Astrocyte (in vitro differentiated cells and primary cell): ENCODE data around the gene AFF3. TPM values are rescaled to one million over a fixed set of nuclear protein-coding genes. Genes with fewer than 3 reads are reported as not detected.

Source experiments
- DNase-seq: peaks from one replicate; pipeline ENCODE4 v3.0.0-alpha.2; 2010; ENCODE audit warnings: low read depth
- FAIRE-seq: peaks from 2 replicates; lab custom pipeline; 2011; peaks lifted over from hg19 to GRCh38; lab: Jason Lieb, UNC
- H2AFZ ChIP-seq: 2 replicates; pipeline ENCODE4 v1.6.0; 2012; ENCODE audit warnings: low read depth, low read length, inconsistent platforms
- H3K27ac ChIP-seq: 2 replicates; pipeline ENCODE4 v1.5.1; 2011; ENCODE audit warnings: low read depth, low read length, inconsistent platforms
- H3K27me3 ChIP-seq: 2 replicates; pipeline ENCODE4 v1.6.0; 2011; ENCODE audit warnings: low read length, inconsistent platforms; ENCODE audit not compliant: insufficient read depth
- H3K36me3 ChIP-seq: 2 replicates; pipeline ENCODE4 v1.5.1; 2011; ENCODE audit warnings: low read length, inconsistent platforms; ENCODE audit not compliant: insufficient read depth
- H3K4me1 ChIP-seq: 2 replicates; pipeline ENCODE4 v1.5.1; 2011; ENCODE audit warnings: low read length, inconsistent platforms; ENCODE audit not compliant: insufficient read depth
- H3K4me2 ChIP-seq: 2 replicates; pipeline ENCODE4 v1.6.0; 2012; ENCODE audit warnings: low read length, inconsistent platforms
- H3K4me3 ChIP-seq: 2 replicates; pipeline ENCODE4 v1.5.1; 2011; ENCODE audit warnings: low read depth, mild to moderate bottlenecking, low read length, inconsistent platforms; ENCODE audit not compliant: insufficient read depth
- H3K79me2 ChIP-seq: 2 replicates; pipeline ENCODE4 v1.6.0; 2012; ENCODE audit warnings: mild to moderate bottlenecking, low read length, inconsistent platforms; ENCODE audit not compliant: insufficient read depth
- H3K9ac ChIP-seq: 2 replicates; pipeline ENCODE4 v1.6.0; 2012; ENCODE audit warnings: mild to moderate bottlenecking, low read length, inconsistent platforms
- H3K9me3 ChIP-seq: 2 replicates; pipeline ENCODE4 v1.5.1; 2012; ENCODE audit warnings: low read depth, mild to moderate bottlenecking, low read length, inconsistent platforms; ENCODE audit not compliant: insufficient read depth
- H4K20me1 ChIP-seq: 2 replicates; pipeline ENCODE4 v1.6.0; 2012; ENCODE audit warnings: low read length, inconsistent platforms; ENCODE audit not compliant: insufficient read depth
- H3K27ac Mint-ChIP-seq: one replicate; pipeline ENCODE4 v1.8.0; 2021; ENCODE audit warnings: mild to moderate bottlenecking, mixed read lengths; ENCODE audit not compliant: unreplicated experiment
- H3K27me3 Mint-ChIP-seq: one replicate; pipeline ENCODE4 v1.8.0; 2021; ENCODE audit warnings: low read depth, mixed read lengths; ENCODE audit not compliant: unreplicated experiment
- H3K36me3 Mint-ChIP-seq: one replicate; pipeline ENCODE4 v1.8.0; 2021; ENCODE audit warnings: low read depth, mixed read lengths; ENCODE audit not compliant: unreplicated experiment
- H3K4me1 Mint-ChIP-seq: one replicate; pipeline ENCODE4 v1.8.0; 2021; ENCODE audit warnings: low read depth, mixed read lengths; ENCODE audit not compliant: unreplicated experiment
- H3K4me3 Mint-ChIP-seq: one replicate; pipeline ENCODE4 v1.8.0; 2021; ENCODE audit warnings: mild to moderate bottlenecking, moderate library complexity, mixed read lengths; ENCODE audit not compliant: unreplicated experiment
- H3K9me3 Mint-ChIP-seq: one replicate; pipeline ENCODE4 v1.8.0; 2021; ENCODE audit warnings: mild to moderate bottlenecking, mixed read lengths; ENCODE audit not compliant: unreplicated experiment
- EZH2 ChIP-seq: IDR thresholded peaks from 2 replicates; pipeline ENCODE4 v1.6.1; 2012; ENCODE audit warnings: mild to moderate bottlenecking, low read length, inconsistent platforms; ENCODE audit not compliant: insufficient read depth
- total RNA-seq: library from RNA; stranded (reverse); gene quantifications from 2 replicates; pipeline ENCODE4 v1.2.1, GENCODE V29; 2021
- TF ChIP-seq, protein P1 (sequence below): IDR thresholded peaks from 2 replicates; pipeline ENCODE4 v1.5.1; 2011; ENCODE audit warnings: low read depth, mild to moderate bottlenecking, inconsistent platforms, low read length, moderate library complexity; ENCODE audit not compliant: insufficient read depth

AFF3 gene
- total RNA-seq, 1 donor from 2014 or later: 14.7 TPM

GRCh38 chr2:99714349-99714748 is 428.0 kb downstream of the AFF3 start:
- Mint-ChIP-seq H3K36me3 (peaks cover 3% of the 10 kb centered on the region), H3K4me1 (peaks cover 8% of the 10 kb centered on the region), H3K9me3 (no peaks in the 10 kb centered on the region), H3K4me3 (no peak overlapping the region), H3K27me3 (no peaks in the 10 kb centered on the region), H3K27ac (no peak overlapping the region)
- H3K9me3 ChIP-seq: no peaks in the 10 kb centered on the region
- H4K20me1 ChIP-seq: no peaks in the 10 kb centered on the region
- H3K36me3 ChIP-seq: no peaks in the 10 kb centered on the region
- no peak overlapping the region for H3K9ac ChIP-seq
- no peak overlapping the region for H3K4me2 ChIP-seq
- no peak overlapping the region for H3K4me3 ChIP-seq
- H3K4me1 ChIP-seq: no peaks in the 10 kb centered on the region
- H3K79me2 ChIP-seq: no peaks in the 10 kb centered on the region
- no peak for FAIRE-seq
- H2AFZ ChIP-seq: no peak overlapping the region
- DNase-seq: no peak
- H3K27ac ChIP-seq: no peak overlapping the region
- no peaks in the 10 kb centered on the region for H3K27me3 ChIP-seq
- TF ChIP-seq, protein P1, sequence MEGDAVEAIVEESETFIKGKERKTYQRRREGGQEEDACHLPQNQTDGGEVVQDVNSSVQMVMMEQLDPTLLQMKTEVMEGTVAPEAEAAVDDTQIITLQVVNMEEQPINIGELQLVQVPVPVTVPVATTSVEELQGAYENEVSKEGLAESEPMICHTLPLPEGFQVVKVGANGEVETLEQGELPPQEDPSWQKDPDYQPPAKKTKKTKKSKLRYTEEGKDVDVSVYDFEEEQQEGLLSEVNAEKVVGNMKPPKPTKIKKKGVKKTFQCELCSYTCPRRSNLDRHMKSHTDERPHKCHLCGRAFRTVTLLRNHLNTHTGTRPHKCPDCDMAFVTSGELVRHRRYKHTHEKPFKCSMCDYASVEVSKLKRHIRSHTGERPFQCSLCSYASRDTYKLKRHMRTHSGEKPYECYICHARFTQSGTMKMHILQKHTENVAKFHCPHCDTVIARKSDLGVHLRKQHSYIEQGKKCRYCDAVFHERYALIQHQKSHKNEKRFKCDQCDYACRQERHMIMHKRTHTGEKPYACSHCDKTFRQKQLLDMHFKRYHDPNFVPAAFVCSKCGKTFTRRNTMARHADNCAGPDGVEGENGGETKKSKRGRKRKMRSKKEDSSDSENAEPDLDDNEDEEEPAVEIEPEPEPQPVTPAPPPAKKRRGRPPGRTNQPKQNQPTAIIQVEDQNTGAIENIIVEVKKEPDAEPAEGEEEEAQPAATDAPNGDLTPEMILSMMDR: no peak
- no peak for TF ChIP-seq EZH2

- no peaks in the 10 kb centered on the region for H4K20me1 ChIP-seq
- no peak overlapping the region for H3K4me2 ChIP-seq
- no peaks in the 10 kb centered on the region for H3K36me3 ChIP-seq
- H3K9ac ChIP-seq: no peak overlapping the region
- Mint-ChIP-seq H3K4me1 (peaks cover 20% of the 10 kb centered on the region), H3K27me3 (no peaks in the 10 kb centered on the region), H3K36me3 (peaks cover 3% of the 10 kb centered on the region), H3K4me3 (no peak overlapping the region), H3K9me3 (no peaks in the 10 kb centered on the region), H3K27ac (no peak overlapping the region)
- no peak overlapping the region for H2AFZ ChIP-seq
- DNase-seq: peak; percentile 34
- H3K79me2 ChIP-seq: no peaks in the 10 kb centered on the region
- H3K27ac ChIP-seq: no peak overlapping the region
- peaks cover 11% of the 10 kb centered on the region for H3K4me1 ChIP-seq
- TF ChIP-seq EZH2: no peak
- TF ChIP-seq, protein P1: no peak
- FAIRE-seq: no peak
- H3K9me3 ChIP-seq: no peaks in the 10 kb centered on the region
- no peak overlapping the region for H3K4me3 ChIP-seq
- H3K27me3 ChIP-seq: no peaks in the 10 kb centered on the region
Measured at GRCh38 chr2:99711144-99711543, 431.2 kb downstream of the AFF3 start.

DNA sequence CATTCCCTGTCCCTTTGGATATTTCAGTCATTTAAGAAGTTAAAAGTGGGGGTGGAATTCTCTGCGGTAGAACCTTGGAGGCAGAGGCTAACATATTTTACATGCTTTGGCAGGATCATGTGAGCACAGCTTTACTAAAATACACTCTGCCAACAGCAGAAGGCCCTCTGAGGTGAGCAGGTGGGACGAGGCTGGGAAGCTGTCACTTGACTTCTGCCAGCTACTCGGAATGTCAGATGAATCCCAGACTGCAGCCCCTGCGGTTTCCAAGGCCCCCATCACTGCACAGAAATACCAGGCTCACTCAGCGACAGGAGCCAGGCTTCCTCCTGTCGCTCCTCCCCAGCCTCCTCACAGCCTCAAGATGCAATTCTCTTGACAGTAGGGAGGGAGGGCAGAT is 431.7 kb downstream of the AFF3 start:
- Histone ChIP-seq H2AFZ (no peak overlapping the region), H3K27me3 (no peaks in the 10 kb centered on the region), H3K9me3 (no peaks in the 10 kb centered on the region), H3K4me2 (no peak overlapping the region), H3K9ac (no peak overlapping the region), H3K27ac (no peak overlapping the region), H3K79me2 (no peaks in the 10 kb centered on the region), H3K4me3 (no peak overlapping the region), H3K36me3 (no peaks in the 10 kb centered on the region), H4K20me1 (no peaks in the 10 kb centered on the region), H3K4me1 (peaks cover 12% of the 10 kb centered on the region)
- H3K27me3 Mint-ChIP-seq: no peaks in the 10 kb centered on the region
- no peak overlapping the region for H3K27ac Mint-ChIP-seq
- no peaks in the 10 kb centered on the region for H3K9me3 Mint-ChIP-seq
- H3K36me3 Mint-ChIP-seq: peaks cover 3% of the 10 kb centered on the region
- peak; percentile 72 for DNase-seq
- TF ChIP-seq, protein P1: no peak
- no peak for TF ChIP-seq EZH2
- H3K4me3 Mint-ChIP-seq: no peak overlapping the region
- peaks cover 20% of the 10 kb centered on the region for H3K4me1 Mint-ChIP-seq
- FAIRE-seq: no peak
